Airway epithelial cell (primary cell): Measurements from ENCODE around the gene ERICH3. TPM values are rescaled to one million over a fixed set of nuclear protein-coding genes. Genes with fewer than 3 reads are reported as not detected.

Source experiments
- total RNA-seq: library from RNA; depleted of rRNA; stranded (reverse); fragments of >200 nt; gene quantifications from 2 replicates; pipeline ENCODE4 v1.2.3, GENCODE V29; 2015

The ERICH3 gene
- 0.07 TPM in 1 of 2 replicates, not detected in the other for total RNA-seq

GRCh38 chr1:74673351-74674111, at the start of gene ERICH3:
ERICH3 (minus strand) TSS chr1:74673792; CDS start chr1:74673519, 273 bp downstream.

Other genes with a start within 250 kb of the ERICH3 start
- not detected in 2 replicates for gene LRRC53, start 161.2 kb downstream of the ERICH3 start, total RNA-seq
- 39.3 and 60.2 TPM in 2 replicates for gene CRYZ, start 59.3 kb upstream of the ERICH3 start, total RNA-seq
- gene TYW3, start 59.4 kb upstream of the ERICH3 start, total RNA-seq, result 10.4 and 11.8 TPM in 2 replicates